ENCODE results near the gene GBX2.

The GBX2 gene

DNA sequence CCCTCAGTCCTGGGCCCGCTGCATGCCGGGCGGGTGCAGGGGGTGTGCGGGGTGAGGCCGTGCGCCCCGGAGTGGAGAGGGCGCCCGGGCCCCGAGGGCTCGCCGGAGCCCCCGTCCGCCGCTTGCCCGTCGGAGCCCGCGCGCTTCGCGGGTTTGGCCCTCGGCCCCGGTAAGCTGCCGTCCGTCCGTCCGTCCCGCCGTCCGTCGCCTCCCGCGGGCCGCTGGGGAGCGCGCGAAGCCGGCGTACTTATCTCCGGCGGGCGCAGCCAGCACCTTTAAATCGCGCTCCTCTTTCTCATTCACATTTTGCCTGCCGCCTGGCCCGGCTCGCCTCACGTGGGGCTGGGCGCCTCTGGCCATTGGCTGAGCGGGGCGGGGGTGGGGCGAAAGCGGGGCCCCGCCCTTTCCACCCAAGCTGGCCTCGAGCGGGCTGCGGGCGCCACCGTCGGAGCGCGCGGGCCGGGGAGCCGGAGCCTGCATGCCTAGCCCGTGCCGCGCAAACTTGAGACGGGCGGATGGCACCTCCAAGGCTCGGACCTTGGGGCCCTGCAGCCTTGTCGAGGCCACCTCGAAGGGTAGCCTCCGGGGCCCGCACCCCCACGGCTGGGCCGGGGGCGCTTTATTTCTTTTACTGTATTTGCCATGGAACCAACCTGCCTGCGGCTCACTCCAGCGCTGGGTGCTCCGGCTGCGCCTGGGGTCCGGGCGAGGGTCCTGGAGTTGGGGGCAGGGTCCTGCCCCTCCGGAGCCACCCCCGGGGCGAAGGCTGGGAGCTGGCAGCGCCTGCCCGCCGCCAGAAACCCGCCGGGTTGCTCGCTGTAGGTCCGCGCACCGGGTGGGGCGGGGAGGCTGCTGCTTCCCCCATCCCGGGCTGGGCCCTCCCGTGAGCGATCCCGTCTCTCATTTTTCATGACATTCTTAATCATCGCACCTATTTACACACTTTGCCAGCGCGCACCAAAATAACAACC, at the start of gene GBX2:
Gene GBX2 (minus strand): TSS at position 277 of the 971 bp plus-strand sequence. CDS start 415 bp downstream, outside the sequence.
- no peak for DNase-seq (ENCODE audit: low read depth in 1 of 2, low spot score in 1 of 2)
- TF ChIP-seq JUND (IDR thresholded peaks at IDR 0.05; ENCODE audit: low read depth) = no peak
- in situ Hi-C loops (cut with HindIII; ENCODE audit: low pct_unique_long_range_greater_than_20kb, low sequenced_read_pairs) = no loop called here

GRCh38 chr2:236217926-236218325, 49.7 kb upstream of the GBX2 start:
- TF ChIP-seq JUND (IDR thresholded peaks at IDR 0.05; ENCODE audit: low read depth) = no peak
- no peak for DNase-seq (ENCODE audit: low read depth in 1 of 2, low spot score in 1 of 2)
- in situ Hi-C loops (cut with HindIII; ENCODE audit: low pct_unique_long_range_greater_than_20kb, low sequenced_read_pairs) = no loop called here

- DNase-seq (ENCODE audit: low read depth in 1 of 2, low spot score in 1 of 2) = no peak
- in situ Hi-C loops (cut with HindIII; ENCODE audit: low pct_unique_long_range_greater_than_20kb, low sequenced_read_pairs) = no loop called here
- no peak for TF ChIP-seq JUND (IDR thresholded peaks at IDR 0.05; ENCODE audit: low read depth)
Measured at GRCh38 chr2:236216711-236217110, 48.5 kb upstream of the GBX2 start.

- in situ Hi-C loops (cut with HindIII; ENCODE audit: low pct_unique_long_range_greater_than_20kb, low sequenced_read_pairs) = no loop called here
- DNase-seq (ENCODE audit: low read depth in 1 of 2, low spot score in 1 of 2) = no peak
- TF ChIP-seq JUND (IDR thresholded peaks at IDR 0.05; ENCODE audit: low read depth) = no peak
Measured at GRCh38 chr2:236215761-236216333, 47.7 kb upstream of the GBX2 start.

- TF ChIP-seq JUND (IDR thresholded peaks at IDR 0.05; ENCODE audit: low read depth) = no peak
- no peak for DNase-seq (ENCODE audit: low read depth in 1 of 2, low spot score in 1 of 2)
- in situ Hi-C loops (cut with HindIII; ENCODE audit: low pct_unique_long_range_greater_than_20kb, low sequenced_read_pairs) = no loop called here
Measured at GRCh38 chr2:236215196-236215595, 47.0 kb upstream of the GBX2 start.

DNA sequence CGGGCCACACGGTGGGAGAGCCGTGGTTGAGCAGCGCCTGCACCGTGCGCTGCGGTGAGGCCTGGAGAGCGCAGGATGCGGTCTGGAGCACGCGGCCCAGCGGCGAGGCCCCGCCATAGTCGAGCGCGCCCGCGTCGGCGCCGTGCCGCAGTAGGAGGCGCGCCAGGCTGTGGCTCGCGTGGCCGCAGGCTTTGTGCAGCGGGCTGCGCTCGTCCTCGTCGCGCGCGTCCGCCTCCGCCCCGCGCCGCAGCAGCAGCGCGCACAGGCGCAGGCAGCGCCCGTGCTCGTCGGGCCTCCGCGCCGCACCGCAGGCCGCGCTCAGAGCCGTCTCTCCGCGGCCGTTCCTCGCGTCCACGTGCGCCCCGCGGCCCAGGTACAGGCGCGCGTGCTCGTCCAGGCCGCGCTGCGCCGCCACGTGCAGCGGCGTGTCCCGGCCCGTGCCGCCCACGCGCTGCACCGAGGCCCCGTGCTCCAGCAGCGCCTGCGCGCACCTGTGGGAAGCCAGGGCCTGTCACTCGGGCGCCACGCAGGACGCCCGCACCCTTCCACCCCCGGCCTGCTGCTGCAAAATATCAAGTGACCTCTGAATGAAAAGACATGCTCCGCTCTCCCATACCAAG, 46.3 kb upstream of the GBX2 start:
- in situ Hi-C loops (cut with HindIII; ENCODE audit: low pct_unique_long_range_greater_than_20kb, low sequenced_read_pairs) = no loop called here
- TF ChIP-seq JUND (IDR thresholded peaks at IDR 0.05; ENCODE audit: low read depth) = no peak
- no peak for DNase-seq (ENCODE audit: low read depth in 1 of 2, low spot score in 1 of 2)

- in situ Hi-C loops (cut with HindIII; ENCODE audit: low pct_unique_long_range_greater_than_20kb, low sequenced_read_pairs) = no loop called here
- TF ChIP-seq JUND (IDR thresholded peaks at IDR 0.05; ENCODE audit: low read depth) = no peak
Measured at GRCh38 chr2:236211296-236211695, 43.1 kb upstream of the GBX2 start.

DNA sequence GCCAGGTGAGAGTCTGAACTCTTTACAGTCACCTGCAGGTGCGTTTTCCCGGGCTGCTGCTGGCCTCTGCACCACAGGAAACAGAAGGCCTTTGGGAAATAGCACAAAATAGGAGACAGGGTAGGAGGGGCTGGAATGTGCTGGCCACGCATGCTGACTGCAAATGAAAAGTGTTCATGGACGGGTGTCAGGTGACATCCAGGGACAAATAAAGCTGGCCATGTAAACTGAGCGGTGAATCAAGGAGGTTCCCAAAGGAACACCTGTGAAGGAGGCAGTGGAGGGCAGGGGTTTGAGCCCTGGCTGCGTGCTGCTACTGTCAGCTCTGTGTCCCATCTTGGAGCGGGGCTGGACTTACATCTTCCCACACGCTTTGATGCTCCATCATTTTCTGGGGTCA, 42.4 kb upstream of the GBX2 start:
- DNase-seq (ENCODE audit: low read depth in 1 of 2, low spot score in 1 of 2) = peak in 1 of 2 experiments; percentile 17
- TF ChIP-seq JUND (IDR thresholded peaks at IDR 0.05; ENCODE audit: low read depth) = no peak
- in situ Hi-C loops (cut with HindIII; ENCODE audit: low pct_unique_long_range_greater_than_20kb, low sequenced_read_pairs) = no loop called here

More at GRCh38 chr2:236211296-236211695, 43.1 kb upstream of the GBX2 start:
- DNase-seq (ENCODE audit: low read depth in 1 of 2, low spot score in 1 of 2) = no peak

GRCh38 chr2:236209996-236210395, 41.8 kb upstream of the GBX2 start:
- no peak for DNase-seq (ENCODE audit: low read depth in 1 of 2, low spot score in 1 of 2)
- TF ChIP-seq JUND (IDR thresholded peaks at IDR 0.05; ENCODE audit: low read depth) = no peak
- in situ Hi-C loops (cut with HindIII; ENCODE audit: low pct_unique_long_range_greater_than_20kb, low sequenced_read_pairs) = no loop called here

DNA sequence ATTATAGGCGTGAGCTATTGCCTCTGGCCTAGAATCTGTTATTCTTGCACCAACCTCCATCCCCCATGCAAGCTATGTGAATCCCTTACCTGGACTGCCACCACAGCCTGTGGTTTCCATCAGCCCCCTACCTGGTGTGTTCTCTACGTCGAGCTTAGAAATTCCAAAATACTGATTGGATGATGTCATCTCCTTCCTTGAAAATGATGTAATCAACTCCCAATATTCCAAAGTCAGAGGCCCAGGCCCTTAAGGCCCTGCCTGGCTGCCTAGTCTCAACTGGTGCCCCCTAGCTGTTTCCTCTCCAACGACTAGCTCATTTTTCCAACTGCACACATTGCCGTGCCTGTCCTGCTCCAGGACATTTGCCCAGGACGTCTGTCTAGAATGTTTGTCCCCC, 41.3 kb upstream of the GBX2 start:
- in situ Hi-C loops (cut with HindIII; ENCODE audit: low pct_unique_long_range_greater_than_20kb, low sequenced_read_pairs) = no loop called here
- DNase-seq (ENCODE audit: low read depth in 1 of 2, low spot score in 1 of 2) = peak in 1 of 2 experiments; percentile 7
- TF ChIP-seq JUND (IDR thresholded peaks at IDR 0.05; ENCODE audit: low read depth) = no peak

- no peak for TF ChIP-seq JUND (IDR thresholded peaks at IDR 0.05; ENCODE audit: low read depth)
- no peak for DNase-seq (ENCODE audit: low read depth in 1 of 2, low spot score in 1 of 2)
- in situ Hi-C loops (cut with HindIII; ENCODE audit: low pct_unique_long_range_greater_than_20kb, low sequenced_read_pairs) = no loop called here
Measured at GRCh38 chr2:236208019-236208926, 40.1 kb upstream of the GBX2 start.

DNA sequence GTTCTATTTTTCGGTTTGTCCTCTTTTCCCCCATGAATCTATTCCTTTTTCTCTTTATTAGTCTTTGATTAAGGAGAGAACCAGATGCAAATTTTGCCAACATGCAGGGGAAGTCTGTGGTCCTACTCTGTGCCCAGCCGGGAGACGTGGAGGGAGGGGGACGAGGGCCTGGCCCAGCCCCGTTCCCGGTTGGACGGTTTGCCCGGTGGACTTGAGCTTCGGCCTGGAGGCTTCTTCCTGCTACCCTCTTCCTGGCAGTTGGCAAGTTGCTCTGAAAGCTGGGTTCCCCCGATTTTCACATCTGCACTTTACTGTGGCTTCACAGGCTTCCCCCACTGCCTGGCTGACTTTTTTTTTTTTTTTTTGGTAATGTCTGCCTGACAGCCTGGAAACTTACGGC, 39.3 kb upstream of the GBX2 start:
- in situ Hi-C loops (cut with HindIII; ENCODE audit: low pct_unique_long_range_greater_than_20kb, low sequenced_read_pairs) = no loop called here
- no peak for DNase-seq (ENCODE audit: low read depth in 1 of 2, low spot score in 1 of 2)
- TF ChIP-seq JUND (IDR thresholded peaks at IDR 0.05; ENCODE audit: low read depth) = no peak

Data from T47D (cell line).